HG02852 (cell line): ENCODE data around the gene PMEL.
A peak's percentile ranks its signal among the peaks of the same experiment; 100 is the strongest.

ENCODE experiments used
- ATAC-seq: cut with Tn5 transposase; IDR thresholded peaks from one replicate; pipeline ENCODE4 v1.9.1; 2021; ENCODE audit warnings: mild to moderate bottlenecking, moderate library complexity; ENCODE audit not compliant: unreplicated experiment

The PMEL gene

GRCh38 chr12:55942577-55943136 lies 23.2 kb downstream of the PMEL start:
- ATAC-seq, result no peak

DNA sequence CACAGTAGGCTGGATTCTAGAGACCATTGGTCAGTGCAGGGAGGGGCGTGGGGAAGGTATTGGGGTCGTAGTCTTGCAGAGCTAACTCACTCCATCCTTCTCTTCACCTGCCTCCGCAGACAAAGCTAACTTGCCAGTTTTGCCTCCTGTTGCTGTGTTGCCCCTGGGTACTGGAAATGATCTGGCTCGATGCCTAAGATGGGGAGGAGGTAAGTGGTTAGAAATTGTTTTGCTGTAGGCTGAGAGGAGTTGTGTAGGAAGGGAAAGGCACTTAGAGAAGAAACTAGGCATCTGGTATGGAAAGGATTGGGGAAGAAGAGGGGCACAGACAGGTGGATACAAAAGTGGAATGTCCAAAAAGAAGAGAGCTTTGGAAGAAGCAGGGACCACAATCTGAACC lies 23.8 kb downstream of the PMEL start:
- ATAC-seq, result no peak

DNA sequence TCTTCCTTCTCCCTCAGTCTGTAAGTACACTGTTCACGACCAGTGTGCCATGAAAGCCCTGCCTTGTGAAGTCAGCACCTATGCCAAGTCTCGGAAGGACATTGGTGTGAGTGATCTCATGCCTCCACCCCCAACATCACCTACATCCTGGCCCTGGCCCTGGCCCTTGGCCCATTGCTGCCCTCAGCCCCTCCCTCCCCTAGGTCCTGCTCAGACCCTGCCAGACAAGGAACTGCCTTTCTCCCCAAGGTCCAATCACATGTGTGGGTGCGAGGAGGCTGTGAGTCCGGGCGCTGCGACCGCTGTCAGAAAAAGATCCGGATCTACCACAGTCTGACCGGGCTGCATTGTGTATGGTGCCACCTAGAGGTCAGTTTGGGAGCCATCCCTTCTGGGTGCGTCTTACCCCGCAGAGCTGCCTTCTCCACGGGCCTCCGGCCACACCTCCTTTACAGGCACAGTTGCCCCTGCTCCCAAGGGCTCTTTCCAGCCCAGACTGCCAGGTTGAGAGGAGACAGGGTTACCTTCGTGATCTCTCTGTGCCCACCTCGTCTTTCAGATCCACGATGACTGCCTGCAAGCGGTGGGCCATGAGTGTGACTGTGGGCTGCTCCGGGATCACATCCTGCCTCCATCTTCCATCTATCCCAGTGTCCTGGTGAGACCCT lies 25.6 kb downstream of the PMEL start:
- ATAC-seq, result peak; percentile 98

GRCh38 chr12:55938826-55939501 lies 26.9 kb downstream of the PMEL start:
- ATAC-seq, result no peak

DNA sequence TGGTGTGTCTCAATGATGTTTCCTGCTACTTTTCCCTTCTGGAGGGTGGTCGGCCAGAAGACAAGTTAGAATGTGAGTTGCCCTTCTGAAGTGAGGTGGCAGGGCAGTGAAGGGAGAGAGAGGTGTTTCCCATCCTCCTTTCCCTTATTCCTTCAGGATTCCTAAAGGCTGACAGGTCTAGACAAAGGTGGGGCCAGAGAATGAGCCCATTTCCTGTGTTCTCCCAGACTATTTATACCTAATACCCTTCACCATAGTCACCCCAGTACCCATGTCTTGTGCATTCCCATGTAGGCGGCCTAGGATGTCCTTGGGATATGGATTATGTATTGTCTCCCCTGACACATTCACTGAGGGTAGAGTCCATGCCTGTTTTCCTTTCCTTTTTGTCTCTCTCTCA lies 27.9 kb downstream of the PMEL start:
- no peak for ATAC-seq

GRCh38 chr12:55935738-55936151 lies 30.1 kb downstream of the PMEL start:
- no peak for ATAC-seq

- no peak for ATAC-seq
Measured at GRCh38 chr12:55934773-55935172, 31.1 kb downstream of the PMEL start.

GRCh38 chr12:55933799-55934742 lies 31.8 kb downstream of the PMEL start:
- no peak for ATAC-seq

DNA sequence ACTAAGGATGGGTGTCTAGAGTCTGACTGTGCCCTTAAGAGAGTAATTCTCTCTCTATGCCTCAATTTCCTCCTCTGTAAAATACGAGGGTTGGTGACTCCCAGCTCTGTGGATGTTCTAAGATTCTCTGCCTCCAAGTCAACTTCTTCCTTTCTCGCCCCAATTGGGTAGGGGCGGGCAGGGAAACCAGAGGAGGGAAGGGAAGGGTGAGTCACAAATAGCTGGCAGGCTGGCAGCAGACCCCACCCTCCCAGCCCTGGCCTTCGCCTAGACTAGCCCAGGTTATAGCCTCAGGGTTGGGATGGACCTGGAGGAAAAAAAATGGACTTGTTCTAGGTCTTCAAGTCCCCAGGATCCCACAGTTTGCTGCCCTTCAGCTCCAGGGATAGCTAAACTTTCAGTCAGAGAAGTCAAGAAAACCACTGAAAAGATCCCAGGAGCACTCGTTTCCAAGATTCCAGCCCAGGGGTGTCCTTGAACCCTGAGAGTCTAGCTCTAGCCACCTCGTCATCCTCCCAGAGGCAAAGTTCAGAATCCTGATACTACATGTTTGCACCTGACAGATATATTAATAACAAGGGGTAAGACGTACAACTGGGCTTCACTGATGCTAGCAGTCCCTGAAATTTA lies 32.6 kb downstream of the PMEL start:
- ATAC-seq, result no peak

DNA sequence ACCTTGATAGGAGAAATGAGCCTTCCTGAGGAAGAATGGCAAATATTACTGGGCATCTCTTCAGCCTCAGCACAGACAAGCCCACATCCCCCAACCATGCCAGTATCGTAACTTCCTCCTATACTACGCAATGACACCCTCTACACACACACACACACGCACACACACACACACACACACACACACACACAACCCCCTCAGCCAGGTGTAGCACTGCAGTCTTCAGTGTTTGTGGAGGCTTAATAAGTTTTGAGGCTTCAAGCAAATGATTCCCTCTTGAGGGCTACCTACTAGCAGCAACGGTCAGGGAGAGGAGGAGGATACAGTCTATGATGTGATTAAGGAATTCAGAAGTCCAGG lies 33.3 kb downstream of the PMEL start:
- ATAC-seq, result no peak

DNA sequence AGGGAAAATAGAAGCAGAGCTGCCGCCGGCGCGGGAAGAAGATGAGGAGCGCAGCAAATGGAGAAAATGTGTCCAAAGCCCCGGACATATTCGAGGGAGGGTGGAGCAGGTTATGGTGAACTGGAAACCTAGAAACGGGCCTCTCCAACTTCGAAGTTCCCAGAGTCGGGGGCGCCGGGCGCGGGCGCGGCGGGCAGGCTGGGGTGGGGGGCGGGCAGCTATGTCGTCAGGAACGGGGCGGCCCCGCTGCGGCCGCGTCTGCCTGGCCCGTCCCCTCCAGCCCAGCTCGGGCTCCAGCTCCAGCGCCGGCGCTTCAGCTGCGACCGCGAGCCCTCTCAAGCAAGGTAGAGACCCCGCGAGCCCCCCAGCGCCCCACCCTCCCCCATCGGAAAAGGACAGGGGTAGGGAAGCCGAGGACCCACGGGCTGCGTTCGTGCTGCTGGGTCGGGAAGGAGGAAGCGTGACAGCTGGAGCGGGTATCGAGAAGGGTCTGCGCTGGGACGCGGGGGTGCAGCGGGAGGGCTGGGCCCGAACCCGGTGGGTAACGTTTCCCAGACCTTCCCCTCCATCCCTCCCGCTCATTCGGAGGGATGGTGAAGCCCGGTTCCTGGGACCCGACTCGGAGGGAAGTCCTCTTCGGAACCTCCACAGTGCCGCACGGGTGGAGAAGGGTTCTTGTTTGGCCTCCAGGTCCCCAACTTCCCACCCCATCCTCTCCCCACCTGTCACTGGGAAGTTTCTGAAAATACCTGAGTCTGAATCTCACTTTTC lies 33.9 kb downstream of the PMEL start:
- ATAC-seq, result no peak

DNA sequence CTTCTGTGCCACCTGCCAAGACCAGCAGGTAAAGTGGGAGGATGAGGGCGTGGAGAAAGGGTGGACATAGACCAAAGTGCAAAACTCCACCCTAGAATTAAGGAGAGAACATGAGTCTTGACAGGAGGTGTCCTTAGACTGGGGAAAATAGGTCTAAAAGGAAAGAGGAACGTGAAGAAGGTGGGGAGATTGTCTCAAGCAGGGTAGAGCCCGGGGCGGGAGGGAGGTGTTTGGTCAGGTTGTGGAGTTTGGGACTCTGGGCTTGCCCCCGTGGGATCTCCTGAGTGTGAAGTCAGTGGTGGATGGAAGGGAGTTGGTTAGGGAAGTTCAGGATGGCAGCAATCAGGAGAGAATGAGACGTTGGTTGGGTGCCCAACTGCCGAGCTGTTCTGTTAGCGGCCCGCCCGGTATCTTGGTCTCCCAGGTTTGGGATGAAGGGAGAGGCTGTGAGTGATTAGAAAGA lies 34.5 kb downstream of the PMEL start:
- no peak for ATAC-seq

- ATAC-seq, result no peak
Measured at GRCh38 chr12:55930771-55931316, 35.0 kb downstream of the PMEL start, which contains the start of gene DGKA. Gene DGKA, plus strand, starts transcription at chr12:55931162. Its CDS starts 5,342 bp downstream, at chr12:55936504.

DNA sequence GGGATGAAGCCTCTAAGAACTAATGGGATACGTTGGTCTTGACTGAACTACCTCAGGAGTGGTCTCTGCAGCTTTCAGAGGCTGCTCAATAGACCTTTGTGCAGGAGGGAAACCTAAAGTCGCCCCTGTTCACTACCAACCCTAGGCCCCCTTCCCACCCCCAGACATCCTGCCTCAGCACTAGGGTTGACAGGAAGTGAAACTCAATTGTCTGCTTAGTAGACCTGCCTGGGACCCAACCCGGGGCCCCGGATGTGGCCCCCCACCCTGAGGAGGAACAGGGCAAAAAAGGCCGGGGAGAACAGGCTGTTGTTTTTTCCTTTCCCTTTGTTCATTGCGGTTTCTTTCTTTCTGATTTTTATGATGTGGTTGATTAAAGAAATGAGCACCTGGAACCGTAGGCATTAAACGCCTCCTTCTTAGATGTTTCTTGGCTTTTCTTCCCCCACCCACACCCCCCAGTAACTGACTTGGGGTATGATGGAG lies 36.5 kb downstream of the PMEL start:
- peak; percentile 29 for ATAC-seq

DNA sequence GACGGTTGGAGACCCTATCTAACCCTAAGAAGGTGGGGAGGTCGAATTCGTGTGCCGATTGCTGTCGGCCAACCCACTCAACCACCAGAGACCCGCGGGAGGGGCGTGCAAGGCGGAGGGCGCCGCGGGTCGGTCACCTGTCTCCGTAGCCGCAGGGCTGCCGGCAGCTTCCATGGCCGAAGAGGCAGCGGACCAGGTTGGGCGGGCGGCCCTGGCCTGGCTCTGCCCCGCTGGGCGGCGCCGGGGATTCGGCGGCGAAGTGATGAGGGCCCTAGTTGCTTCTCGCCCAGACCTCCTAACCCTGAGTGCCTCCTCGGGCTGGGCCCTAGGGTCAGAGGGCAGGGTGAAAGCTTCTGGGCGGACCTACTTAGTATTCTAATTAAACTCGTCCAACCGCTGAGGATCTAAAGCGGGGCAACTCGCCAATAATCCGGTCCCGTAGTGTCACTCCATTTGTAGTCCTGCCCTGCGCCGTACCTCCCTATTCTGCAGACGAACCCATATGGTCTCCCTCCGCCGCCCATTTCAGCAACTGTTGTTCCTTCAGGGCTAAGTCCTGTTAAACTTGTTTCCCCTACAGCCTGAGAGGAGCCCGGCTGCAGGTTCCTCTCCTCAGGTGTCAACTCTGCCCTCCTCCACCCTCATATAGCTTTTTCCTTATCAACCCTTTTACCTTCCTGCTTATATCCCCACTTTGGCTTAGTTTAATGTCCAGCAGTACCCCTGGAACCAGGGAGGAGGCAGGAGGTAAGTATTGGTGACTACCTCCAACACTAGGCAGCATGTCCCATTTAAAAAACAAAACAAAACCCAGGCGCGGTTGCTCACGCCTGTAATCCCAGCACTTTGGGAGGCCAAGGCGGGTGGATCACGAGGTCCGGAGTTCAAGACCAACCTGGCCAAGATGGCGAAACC lies 38.0 kb downstream of the PMEL start, which contains the start of gene PYM1:
PYM1 (minus strand) TSS at position 307 of the 915 bp plus-strand sequence; CDS start at position 174, 133 bp downstream.
- peak; percentile 27 for ATAC-seq

DNA sequence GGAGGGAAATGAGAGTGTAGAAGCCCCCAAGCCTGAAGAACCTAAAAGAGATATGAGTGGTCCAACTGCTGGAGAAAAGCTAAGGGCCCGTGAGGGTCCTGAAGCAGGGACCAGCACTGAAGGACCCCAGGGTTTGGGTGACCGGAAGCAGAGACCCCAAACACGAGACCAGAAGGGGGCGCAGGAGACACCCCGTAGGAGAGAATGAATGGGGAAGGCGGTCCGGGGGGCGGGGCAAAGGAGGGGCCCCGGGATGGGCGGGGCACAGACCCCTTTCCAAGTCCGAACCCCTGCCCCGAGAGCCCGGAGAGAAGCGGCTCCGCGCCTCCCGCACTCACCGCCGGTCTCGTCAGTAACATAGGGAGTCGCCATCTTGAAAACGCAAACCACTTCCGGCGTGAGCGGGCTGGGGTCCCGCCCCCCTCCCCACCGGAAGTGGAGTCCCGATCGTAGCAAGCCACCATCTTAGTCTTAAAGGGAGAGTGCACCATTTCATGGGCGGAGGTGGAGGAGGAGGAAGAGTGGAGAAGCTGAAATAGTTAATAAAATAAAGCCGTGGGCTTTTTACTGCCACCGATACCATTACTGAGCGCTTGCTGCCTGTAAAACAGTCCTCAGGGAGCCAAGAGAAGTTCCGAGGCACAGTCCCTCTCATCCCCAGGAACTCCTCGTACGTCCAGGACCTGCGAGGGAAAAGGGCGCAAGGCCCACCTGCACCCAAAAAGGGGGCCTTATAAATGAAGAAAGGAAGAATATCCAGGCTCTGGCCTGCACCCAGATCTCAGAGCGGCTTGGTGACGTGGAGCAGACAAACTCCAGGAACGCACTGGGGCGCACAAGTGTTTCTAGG lies 38.9 kb downstream of the PMEL start:
- ATAC-seq, result peak; percentile 43
